NB4 (cell line): Measurements from ENCODE around the gene TMEM25.

Experiments
- CTCF ChIP-seq: IDR thresholded peaks from one replicate; pipeline ENCODE4 v1.5.1; 2012; ENCODE audit warnings: low read depth, low read length
- MAX ChIP-seq: IDR thresholded peaks from 2 replicates; pipeline ENCODE4 v1.6.1; 2011; ENCODE audit warnings: low read depth, low read length
- MYC ChIP-seq: IDR thresholded peaks from 2 replicates; pipeline ENCODE4 v1.6.1; 2011; ENCODE audit warnings: low read depth, low read length
- POLR2A ChIP-seq: IDR thresholded peaks from 2 replicates; pipeline ENCODE4 v1.6.1; 2011; ENCODE audit warnings: mild to moderate bottlenecking; ENCODE audit not compliant: insufficient read length; ENCODE audit errors: extremely low read depth

GRCh38 chr11:118529584-118530175, 1.3 kb upstream of the TMEM25 start:
- TF ChIP-seq CTCF, result no peak
- no peak for TF ChIP-seq POLR2A
- no peak for TF ChIP-seq MAX
- TF ChIP-seq MYC, result no peak
